HUES6 (cell line): ENCODE results near the gene GJA1.
A peak's percentile ranks its signal among the peaks of the same experiment; 100 is the strongest.
"Not testable (repeated sequence)": the region's sequence is repeated elsewhere in the genome, so short reads cannot be mapped to it uniquely, and the experiment has no call there.

ENCODE experiments used
- H3K27ac ChIP-seq: 2 replicates; pipeline ENCODE4 v1.7.0; 2013; ENCODE audit warnings: low read depth, mild to moderate bottlenecking, low read length, inconsistent platforms
- H3K27me3 ChIP-seq: 2 replicates; pipeline ENCODE4 v1.6.1; 2013; ENCODE audit warnings: low read length; ENCODE audit not compliant: control insufficient read depth, insufficient read depth
- H3K36me3 ChIP-seq: 2 replicates; pipeline ENCODE4 v1.6.1; 2013; ENCODE audit warnings: low read length; ENCODE audit not compliant: control insufficient read depth, insufficient read depth
- H3K4me1 ChIP-seq: 2 replicates; pipeline ENCODE4 v1.6.1; 2013; ENCODE audit warnings: low read length; ENCODE audit not compliant: control insufficient read depth, insufficient read depth
- H3K4me3 ChIP-seq: 2 replicates; pipeline ENCODE4 v1.5.1; 2013; ENCODE audit warnings: low read depth, low read length
- H3K9ac ChIP-seq: one replicate; pipeline ENCODE4 v1.6.1; 2013; ENCODE audit warnings: mild to moderate bottlenecking, low read length
- H3K9me3 ChIP-seq: 2 replicates; pipeline ENCODE4 v1.6.1; 2013; ENCODE audit warnings: low read depth, low read length; ENCODE audit not compliant: control insufficient read depth, insufficient read depth

GJA1 gene

DNA sequence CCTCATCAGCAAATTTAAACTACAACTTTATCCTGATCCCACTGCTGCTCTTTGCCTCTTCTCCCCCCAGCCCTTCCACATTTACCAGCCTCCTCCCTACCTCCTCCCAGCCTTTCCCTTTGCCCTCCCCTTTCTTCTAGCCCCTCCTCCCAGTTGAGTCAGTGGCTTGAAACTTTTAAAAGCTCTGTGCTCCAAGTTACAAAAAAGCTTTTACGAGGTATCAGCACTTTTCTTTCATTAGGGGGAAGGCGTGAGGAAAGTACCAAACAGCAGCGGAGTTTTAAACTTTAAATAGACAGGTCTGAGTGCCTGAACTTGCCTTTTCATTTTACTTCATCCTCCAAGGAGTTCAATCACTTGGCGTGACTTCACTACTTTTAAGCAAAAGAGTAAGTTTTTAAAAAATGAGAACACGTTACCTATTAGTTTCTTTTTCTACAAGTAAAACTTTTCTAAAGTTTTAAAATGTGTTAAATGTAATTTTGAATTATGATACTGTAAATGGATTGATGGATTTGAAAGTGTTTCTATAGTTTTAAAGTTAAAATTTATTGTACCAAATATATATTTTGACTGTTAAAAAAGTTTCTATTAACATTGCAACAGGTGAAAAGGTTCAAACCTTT is at the start of gene GJA1:
Gene GJA1 (plus strand): TSS at position 203 of the 626 bp plus-strand sequence. CDS start 11,202 bp downstream, outside the sequence.
- Histone ChIP-seq H3K9me3 (no peaks in the 10 kb centered on the region), H3K27me3 (no peaks in the 10 kb centered on the region), H3K4me1 (peaks cover 34% of the 10 kb centered on the region), H3K9ac (peak within 1 kb of the TSS; percentile 96), H3K4me3 (peak within 1 kb of the TSS; percentile 89), H3K27ac (peak within 1 kb of the TSS; percentile 92), H3K36me3 (peaks cover 14% of the 10 kb centered on the region)

DNA sequence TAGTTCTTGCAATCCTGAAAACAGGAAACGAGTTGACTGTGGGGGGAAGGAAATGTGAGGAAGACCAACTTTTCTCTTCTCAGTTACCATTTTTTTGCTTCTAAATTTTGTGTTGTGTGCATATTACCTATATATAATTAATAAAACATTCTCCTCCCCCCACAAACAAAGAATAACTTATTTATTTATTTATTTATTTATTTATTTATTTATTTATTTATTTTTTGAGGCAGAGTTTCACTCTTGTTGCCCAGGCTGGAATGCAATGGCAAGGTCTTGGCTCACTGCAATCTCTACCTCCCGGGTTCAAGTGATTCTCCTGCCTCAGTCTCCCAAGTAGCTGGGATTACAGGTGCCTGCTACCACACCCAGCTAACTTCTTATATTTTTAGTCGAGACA is 48.9 kb upstream of the GJA1 start:
- H3K4me1 ChIP-seq, H3K27ac ChIP-seq, H3K36me3 ChIP-seq, H3K9me3 ChIP-seq, H3K9ac ChIP-seq, H3K27me3 ChIP-seq, H3K4me3 ChIP-seq: not testable (repeated sequence)

DNA sequence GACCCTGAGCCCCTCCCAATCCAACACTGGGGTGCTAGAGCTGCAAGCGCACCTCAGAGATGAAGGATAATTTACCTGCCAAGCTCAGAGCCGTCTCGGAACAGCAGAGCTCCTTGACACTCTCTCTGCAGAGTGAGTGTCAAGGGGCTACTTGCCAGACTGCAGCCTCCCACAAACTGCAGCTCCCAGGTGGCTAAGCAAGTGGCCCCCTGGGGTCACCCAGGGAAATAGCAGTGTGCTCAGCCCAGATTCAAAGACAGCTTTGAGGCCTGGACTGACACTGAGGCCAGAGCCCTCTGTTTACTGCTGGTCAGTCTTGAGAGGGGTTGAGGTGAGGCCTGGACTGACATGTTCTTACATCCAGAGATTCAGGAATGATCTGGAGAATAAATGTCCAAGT is 46.0 kb upstream of the GJA1 start:
- H3K9me3 ChIP-seq, result no peaks in the 10 kb centered on the region
- no peak overlapping the region for H3K27ac ChIP-seq
- no peak overlapping the region for H3K4me3 ChIP-seq
- H3K4me1 ChIP-seq, result no peaks in the 10 kb centered on the region
- H3K27me3 ChIP-seq, result no peaks in the 10 kb centered on the region
- no peak overlapping the region for H3K9ac ChIP-seq
- H3K36me3 ChIP-seq, result no peaks in the 10 kb centered on the region

DNA sequence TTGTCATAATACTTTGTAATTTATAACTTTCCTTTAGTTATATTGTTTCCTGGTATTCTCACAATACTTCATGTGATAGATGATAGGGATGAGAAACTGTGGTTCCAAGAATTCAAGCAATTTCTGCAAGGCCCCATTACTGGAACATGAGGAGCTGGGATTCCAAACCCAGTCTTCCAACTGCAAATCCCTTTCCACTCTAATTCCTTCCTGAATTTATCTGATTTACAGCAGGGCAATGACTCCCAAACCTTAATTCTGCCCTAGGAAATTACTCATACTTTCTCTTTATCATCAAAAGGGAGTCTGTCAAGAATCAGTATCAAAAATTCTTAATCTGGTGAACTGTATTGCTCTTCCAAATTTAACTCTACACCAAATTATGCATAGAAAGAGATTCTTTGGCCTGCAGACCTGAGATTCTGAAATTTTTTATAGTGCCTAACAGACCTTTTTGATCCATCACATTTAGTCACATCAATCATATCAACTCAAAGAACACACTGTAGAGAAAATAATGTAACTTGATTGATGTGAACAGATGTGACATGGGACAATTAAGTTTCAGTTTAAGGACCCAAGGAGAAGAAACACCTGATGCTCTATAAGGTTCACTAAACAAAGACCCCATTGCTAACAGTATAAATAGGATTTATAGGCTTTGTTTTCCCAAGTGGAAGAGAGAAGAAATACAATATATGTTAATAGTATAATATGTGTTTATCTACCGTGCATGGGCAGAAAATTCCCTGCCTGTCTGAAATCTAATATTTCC is 41.5 kb upstream of the GJA1 start:
- no peak overlapping the region for H3K9ac ChIP-seq
- H3K9me3 ChIP-seq, result no peaks in the 10 kb centered on the region
- H3K4me3 ChIP-seq, result no peak overlapping the region

DNA sequence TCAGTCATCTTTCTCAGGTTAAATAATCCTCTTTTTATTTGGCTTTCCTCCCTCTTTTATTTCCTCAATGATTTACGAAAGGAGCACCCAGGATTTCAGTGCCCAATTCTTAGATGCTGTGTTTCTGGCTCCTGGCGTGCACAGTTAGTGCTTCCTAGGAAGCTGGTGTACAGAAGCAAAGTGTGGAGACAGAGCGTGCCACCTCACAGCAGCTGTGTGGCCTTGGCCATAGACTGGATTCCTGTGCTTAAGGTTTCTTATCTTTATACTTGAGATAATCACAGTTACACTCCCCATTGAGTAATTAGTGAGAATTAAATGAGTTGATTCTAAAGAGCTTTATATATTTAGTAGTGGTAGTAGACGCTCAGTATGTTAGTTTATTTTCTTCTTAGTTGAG is 39.7 kb upstream of the GJA1 start:
- Histone ChIP-seq H3K27ac (no peak overlapping the region), H3K4me3 (no peak overlapping the region), H3K9ac (no peak overlapping the region), H3K4me1 (no peaks in the 10 kb centered on the region), H3K27me3 (no peaks in the 10 kb centered on the region), H3K9me3 (no peaks in the 10 kb centered on the region), H3K36me3 (no peaks in the 10 kb centered on the region)

More for the DNA sequence above, 41.5 kb upstream of the GJA1 start:
- no peaks in the 10 kb centered on the region for H3K4me1 ChIP-seq
- H3K27ac ChIP-seq, result no peak overlapping the region
- H3K36me3 ChIP-seq, result no peaks in the 10 kb centered on the region
- no peaks in the 10 kb centered on the region for H3K27me3 ChIP-seq

DNA sequence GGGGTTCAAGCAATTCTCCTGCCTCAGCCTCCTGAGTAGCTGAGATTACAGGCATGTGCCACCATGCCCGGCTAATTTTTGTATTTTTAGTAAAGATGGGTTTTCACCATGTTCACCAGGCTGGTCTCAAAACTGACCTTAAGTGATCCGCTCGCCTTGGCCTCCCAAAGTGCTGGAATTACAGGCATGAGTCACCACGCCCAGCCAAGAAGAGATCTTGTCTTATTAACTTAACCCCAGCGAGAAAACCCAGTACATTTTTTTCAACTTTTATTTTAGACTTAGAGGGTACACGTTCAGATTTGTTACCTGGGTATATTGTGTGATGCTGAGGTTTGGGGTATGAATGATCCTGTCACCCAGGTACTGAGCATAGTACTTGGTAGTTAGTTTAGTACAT is 38.3 kb upstream of the GJA1 start:
- H3K4me1 ChIP-seq, H3K9me3 ChIP-seq, H3K27me3 ChIP-seq, H3K4me3 ChIP-seq, H3K9ac ChIP-seq, H3K27ac ChIP-seq, H3K36me3 ChIP-seq: not testable (repeated sequence)

DNA sequence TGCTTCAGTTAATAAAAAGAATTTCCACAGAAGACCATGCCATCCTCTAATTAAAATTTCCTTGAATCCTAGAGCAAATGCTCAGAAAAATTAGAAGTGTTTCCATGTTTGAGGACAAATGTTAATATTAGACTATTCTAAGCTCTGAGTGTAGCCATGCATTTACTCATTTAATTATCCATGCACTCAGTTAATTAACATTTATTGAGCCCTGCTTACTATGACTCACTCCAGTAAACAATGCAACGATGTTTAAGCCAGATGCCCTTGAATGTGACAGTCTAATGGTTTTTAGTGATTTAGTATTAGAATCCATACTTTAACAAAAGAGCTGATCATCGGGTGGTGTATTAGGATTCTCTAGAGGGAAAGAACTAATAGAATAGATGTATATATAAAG is 37.3 kb upstream of the GJA1 start:
- H3K27me3 ChIP-seq, result no peaks in the 10 kb centered on the region
- H3K4me1 ChIP-seq, result no peaks in the 10 kb centered on the region
- H3K9ac ChIP-seq, result no peak overlapping the region
- no peak overlapping the region for H3K27ac ChIP-seq
- H3K9me3 ChIP-seq, result no peaks in the 10 kb centered on the region
- H3K4me3 ChIP-seq, result no peak overlapping the region
- H3K36me3 ChIP-seq, result no peaks in the 10 kb centered on the region

DNA sequence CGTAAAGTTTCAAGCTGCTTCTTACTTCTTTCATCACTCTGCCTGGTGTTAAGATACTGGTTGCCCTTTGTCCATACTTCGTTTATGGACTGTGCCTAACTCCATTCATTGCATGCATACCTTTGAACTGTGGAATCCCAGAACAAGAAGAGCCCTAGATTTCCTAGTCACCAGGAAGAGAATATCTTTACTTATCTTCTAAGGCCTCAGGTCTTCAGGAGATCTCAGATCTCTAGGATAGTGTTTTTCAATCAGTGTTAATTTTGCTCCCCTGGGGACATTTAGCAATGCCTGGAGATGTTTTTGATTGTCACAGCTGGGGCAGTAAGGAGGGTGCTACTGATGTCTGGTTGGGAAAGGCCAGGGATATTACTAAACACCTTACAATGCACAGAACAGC is 35.5 kb upstream of the GJA1 start:
- Histone ChIP-seq H3K27me3 (no peaks in the 10 kb centered on the region), H3K9me3 (no peaks in the 10 kb centered on the region), H3K9ac (no peak overlapping the region), H3K4me1 (no peaks in the 10 kb centered on the region), H3K27ac (no peak overlapping the region), H3K4me3 (no peak overlapping the region), H3K36me3 (no peaks in the 10 kb centered on the region)

DNA sequence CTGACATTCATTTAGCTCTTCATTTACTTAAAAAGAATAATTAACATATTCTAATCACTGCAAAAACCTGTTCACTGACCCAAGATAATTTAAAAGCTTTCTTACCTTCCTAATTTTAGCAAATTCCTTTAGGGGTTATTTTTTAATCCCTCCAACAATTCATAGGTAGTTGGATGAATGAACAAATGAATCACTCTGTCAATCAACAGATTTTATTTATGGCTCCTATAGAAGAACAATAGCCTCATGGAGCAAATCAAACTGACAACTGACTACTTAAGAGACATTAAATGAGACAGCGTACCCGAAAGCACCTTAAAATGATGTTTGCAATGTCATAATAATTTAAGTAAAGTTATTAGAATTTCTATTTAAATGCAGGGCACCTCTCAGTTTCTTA is 31.5 kb upstream of the GJA1 start:
- no peaks in the 10 kb centered on the region for H3K9me3 ChIP-seq
- H3K27ac ChIP-seq, result no peak overlapping the region

DNA sequence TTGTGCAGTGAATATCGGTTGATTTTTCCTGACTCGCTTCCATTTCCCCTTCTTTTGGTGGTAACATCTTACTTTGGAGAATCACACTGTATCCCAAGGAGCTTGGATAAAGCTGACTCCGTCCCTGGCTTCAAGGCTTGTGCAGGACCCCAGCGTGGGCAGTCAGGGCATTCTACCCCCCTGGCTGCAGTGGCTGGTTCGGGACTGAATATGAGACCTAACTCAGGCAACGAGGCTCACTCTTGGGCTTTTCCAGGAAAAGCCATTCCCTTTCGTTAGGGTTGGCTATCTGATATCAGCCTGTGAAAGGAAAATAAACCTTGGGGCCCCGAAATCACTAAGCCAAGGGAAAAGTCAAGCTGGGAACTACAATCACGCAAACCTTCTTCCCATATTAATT is 30.1 kb upstream of the GJA1 start:
- Histone ChIP-seq H3K36me3 (no peaks in the 10 kb centered on the region), H3K4me1 (no peaks in the 10 kb centered on the region), H3K27me3 (no peaks in the 10 kb centered on the region), H3K9me3 (no peaks in the 10 kb centered on the region), H3K4me3 (no peak overlapping the region), H3K27ac (no peak overlapping the region), H3K9ac (no peak overlapping the region)

More for the DNA sequence above, 31.5 kb upstream of the GJA1 start:
- no peak overlapping the region for H3K4me3 ChIP-seq
- no peaks in the 10 kb centered on the region for H3K4me1 ChIP-seq
- H3K27me3 ChIP-seq, result no peaks in the 10 kb centered on the region
- no peaks in the 10 kb centered on the region for H3K36me3 ChIP-seq
- H3K9ac ChIP-seq, result no peak overlapping the region

DNA sequence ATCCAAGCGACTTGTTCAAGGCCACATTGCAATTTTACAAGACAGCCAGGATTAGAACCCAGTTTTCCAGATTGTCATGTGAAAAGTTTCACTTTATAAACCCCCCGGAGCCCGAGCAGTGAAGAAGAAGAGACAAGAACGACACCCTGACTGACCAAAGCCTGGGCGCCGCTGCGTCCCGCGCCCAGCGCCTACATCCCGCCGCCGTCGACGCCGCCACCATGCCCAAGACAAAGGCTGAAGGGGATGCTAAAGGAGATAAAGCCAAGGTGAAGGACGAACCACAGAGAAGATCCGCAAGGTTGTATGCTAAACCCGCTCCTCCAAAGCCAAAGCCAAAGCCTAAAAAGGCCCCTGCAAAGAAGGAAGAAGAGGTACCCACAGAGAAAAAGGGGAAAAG is 27.1 kb upstream of the GJA1 start:
- no peak overlapping the region for H3K4me3 ChIP-seq
- H3K9ac ChIP-seq, result no peak overlapping the region
- H3K9me3 ChIP-seq, result no peaks in the 10 kb centered on the region
- no peaks in the 10 kb centered on the region for H3K27me3 ChIP-seq
- no peaks in the 10 kb centered on the region for H3K36me3 ChIP-seq
- H3K4me1 ChIP-seq, result no peaks in the 10 kb centered on the region
- H3K27ac ChIP-seq, result no peak overlapping the region
